GM18507 (cell line): Measurements from ENCODE around the gene KIF1B.

Experiments used
- DNase-seq: peaks from one replicate; pipeline ENCODE4 v3.0.0; 2011; ENCODE audit warnings: low read depth; ENCODE audit not compliant: insufficient read length; ENCODE audit errors: extremely low spot score
- FAIRE-seq: peaks from 2 replicates; lab custom pipeline; 2011; peaks lifted over from hg19 to GRCh38; lab: Jason Lieb, UNC

The KIF1B gene, protein sequence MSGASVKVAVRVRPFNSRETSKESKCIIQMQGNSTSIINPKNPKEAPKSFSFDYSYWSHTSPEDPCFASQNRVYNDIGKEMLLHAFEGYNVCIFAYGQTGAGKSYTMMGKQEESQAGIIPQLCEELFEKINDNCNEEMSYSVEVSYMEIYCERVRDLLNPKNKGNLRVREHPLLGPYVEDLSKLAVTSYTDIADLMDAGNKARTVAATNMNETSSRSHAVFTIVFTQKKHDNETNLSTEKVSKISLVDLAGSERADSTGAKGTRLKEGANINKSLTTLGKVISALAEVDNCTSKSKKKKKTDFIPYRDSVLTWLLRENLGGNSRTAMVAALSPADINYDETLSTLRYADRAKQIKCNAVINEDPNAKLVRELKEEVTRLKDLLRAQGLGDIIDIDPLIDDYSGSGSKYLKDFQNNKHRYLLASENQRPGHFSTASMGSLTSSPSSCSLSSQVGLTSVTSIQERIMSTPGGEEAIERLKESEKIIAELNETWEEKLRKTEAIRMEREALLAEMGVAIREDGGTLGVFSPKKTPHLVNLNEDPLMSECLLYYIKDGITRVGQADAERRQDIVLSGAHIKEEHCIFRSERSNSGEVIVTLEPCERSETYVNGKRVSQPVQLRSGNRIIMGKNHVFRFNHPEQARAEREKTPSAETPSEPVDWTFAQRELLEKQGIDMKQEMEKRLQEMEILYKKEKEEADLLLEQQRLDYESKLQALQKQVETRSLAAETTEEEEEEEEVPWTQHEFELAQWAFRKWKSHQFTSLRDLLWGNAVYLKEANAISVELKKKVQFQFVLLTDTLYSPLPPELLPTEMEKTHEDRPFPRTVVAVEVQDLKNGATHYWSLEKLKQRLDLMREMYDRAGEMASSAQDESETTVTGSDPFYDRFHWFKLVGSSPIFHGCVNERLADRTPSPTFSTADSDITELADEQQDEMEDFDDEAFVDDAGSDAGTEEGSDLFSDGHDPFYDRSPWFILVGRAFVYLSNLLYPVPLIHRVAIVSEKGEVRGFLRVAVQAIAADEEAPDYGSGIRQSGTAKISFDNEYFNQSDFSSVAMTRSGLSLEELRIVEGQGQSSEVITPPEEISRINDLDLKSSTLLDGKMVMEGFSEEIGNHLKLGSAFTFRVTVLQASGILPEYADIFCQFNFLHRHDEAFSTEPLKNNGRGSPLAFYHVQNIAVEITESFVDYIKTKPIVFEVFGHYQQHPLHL (N-terminal part only)

DNA sequence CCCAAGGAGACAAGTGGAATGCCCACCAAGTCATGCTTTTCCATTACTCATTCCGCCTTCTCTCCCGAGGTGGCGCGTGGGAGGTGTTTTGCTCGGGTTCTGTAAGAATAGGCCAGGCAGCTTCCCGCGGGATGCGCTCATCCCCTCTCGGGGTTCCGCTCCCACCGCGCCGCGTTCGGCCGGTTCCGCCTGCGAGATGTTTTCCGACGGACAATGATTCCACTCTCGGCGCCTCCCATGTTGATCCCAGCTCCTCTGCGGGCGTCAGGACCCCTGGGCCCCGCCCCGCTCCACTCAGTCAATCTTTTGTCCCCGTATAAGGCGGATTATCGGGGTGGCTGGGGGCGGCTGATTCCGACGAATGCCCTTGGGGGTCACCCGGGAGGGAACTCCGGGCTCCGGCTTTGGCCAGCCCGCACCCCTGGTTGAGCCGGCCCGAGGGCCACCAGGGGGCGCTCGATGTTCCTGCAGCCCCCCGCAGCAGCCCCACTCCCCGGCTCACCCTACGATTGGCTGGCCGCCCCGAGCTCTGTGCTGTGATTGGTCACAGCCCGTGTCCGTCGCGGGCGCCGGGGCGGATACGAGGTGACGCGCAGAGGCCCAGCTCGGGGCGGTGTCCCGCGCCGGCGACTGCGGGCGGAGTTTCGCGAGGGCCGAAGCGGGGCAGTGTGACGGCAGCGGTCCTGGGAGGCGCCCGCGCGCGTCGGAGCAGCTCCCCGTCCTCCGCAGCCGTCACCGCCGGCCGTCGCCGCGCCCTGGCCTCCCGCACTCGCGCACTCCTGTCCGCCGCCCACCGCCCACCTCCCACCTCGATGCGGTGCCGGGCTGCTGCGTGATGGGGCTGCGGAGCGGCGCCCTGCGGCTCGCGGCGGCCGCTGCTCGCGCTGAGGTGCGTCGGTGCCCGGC, at the start of gene KIF1B:
TSS of gene KIF1B (plus strand) at position 666 of the 906 bp plus-strand sequence. CDS start 21,759 bp downstream, outside the sequence.
- peak; percentile 100 for DNase-seq
- FAIRE-seq: peak; percentile 87

DNA sequence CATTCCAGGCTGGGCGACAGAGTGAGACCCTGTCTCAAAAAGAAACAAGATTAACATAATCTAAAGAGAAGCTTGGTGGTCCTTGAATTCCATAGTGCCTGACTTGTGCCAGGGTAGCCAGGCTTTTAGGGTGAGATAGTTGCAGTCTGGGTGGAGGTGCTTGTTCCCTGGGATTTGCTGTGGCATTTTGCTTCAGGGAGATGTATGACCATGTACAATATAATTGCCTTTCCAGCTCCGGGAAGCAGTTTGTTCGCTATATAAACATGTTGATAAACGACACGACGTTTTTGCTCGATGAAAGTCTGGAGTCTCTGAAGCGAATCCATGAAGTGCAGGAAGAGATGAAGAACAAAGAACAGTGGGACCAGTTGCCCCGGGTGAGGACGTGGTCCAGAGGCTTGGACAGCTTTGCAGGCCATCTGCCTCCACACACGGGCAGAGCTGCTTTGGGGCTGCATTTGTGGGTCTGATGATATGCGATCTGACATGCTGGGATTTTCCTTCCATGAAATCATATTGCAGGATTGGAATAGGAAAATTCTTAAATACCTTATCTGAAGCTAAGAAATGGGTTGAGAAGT, 49.4 kb upstream of the KIF1B start:
- DNase-seq (no peak), FAIRE-seq (no peak)

DNA sequence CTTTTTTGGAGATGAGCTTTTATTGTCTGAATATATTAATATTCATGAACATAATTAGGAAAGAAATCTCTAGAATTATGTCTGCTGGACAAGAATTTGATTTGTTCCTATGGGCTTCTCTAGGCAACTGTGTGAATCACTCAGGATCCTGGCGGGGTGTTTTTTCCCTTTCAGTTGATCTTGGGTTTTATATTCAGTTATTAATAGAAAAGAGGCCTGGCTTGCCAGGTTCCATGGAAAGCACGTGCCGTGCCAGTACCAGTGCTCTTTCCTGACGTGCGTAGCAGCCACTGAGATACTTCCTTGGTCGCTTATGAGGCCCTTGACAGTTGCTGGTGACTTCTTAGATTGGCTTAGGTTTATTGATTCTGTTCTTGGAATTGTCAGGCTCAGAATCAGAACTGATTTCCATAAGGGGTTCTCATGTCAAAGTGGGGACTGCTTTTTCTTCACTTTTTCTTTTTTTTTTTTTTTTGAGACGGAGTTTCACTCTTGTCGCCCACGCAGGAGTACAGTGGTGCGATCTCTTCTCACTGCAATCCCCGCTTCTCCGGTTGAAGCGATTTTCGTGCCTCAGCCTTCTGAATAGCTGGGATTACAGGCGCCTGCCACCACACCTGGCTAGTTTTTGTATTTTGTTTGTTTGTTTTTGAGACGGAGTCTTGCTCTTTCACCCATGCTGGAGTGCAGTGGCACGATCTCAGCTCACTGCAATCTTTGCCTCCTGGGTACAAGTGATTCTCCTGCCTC, 48.7 kb upstream of the KIF1B start:
- no peak for FAIRE-seq
- no peak for DNase-seq

DNA sequence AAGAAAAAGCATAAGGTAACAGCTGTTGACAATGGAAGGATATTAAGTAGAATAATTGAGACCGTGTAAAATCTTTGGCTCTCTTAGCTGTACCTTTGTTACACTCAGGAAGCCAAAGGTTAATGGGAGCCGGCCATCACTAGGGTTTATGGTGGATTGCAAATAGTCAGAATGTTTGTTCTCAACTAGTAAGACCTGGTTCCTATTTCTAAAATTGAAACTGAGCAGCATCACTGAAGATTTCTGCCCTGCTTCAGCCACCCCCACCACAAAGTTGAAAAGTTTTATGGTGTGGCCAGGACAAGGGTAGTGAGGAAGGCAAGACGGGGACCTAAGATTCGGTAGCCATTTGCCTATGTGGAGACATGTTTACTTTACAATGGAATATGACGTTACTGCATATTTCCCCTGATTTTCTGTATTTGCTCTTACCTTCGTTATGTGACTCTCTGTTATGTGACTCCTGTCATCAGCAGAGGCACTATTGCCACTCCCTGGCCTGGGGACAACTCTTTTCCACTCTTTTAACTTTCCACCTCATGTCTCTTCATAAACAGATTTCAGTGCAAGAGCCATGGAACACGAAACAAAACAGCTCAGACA, 41.4 kb upstream of the KIF1B start:
- FAIRE-seq: peak; percentile 26
- no peak for DNase-seq

DNA sequence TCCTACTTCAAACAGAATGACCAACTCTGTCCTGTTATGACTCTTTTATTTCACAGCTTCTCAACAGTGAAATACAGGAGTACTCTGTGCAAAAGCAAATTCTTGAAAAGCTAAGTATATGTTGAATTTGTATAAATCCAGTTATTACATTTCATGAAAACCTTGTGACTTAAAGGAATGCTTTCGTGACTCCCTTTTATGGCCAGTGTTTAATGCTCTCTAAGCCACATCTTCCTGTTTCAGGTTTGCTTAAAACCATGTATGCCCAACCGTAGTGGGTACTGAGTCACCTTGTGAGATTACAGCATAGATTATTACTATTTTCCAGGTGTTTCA, 40.2 kb upstream of the KIF1B start:
- DNase-seq (no peak), FAIRE-seq (peak; percentile 84)

DNA sequence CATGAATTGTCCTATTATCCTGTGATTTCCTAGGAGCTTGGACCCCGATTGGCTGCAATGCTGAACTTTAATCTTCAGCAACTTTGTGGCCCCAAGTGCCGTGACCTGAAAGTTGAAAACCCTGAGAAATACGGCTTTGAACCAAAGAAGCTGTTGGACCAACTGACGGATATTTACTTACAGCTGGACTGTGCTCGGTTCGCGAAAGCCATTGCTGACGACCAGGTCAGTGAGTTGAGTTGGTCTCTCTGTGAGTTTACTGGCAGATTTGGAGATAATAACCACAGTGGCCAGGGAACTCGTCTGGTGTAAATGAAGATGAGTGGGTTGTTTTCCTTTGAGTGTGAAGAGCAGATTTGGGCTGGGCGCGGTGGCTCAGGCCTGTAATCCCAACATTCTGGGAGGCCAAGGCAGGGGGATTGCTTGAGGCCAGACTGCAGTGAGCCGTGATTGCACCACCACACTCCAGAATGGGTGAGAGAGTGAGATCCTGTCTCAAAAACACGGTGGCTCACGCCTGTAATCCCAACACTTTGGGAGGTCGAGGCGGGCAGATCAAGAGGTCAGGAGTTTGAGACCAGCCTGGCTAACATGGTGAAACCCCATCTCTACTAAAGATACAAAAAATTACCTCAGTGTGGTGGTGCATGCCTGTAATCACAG, 39.1 kb upstream of the KIF1B start:
- FAIRE-seq (no peak), DNase-seq (no peak)

DNA sequence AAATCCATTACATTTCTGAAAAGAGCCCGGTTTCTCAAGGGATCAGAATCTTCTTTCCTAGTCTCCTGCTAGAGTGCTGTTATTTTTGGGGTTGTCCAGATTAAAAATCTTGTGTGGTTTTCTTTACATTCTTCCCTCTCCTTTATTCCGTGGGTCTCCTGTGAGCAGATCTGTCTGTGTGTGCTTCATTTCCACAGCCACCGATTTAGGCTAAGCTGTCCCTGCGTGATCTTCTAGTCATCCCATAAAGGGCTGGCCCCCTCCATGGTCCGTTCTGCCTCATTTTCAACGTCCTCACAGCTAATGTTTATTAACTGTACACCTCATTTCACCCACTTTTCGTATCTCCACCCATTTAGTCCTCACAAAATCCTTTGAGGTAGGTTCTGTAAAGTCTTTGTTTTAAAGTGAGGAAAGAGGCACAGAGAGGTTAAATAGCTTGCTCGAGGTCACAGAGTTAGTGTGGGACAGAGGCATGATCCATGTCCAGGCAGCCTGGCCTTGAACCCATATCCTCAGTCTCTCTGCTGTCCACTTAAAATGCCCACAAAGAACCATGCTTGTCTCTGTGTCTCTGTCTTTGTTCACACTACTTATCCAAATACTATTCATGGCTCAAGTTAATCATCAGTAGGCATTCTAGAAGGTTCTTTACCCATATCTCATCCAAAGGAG, 38.2 kb upstream of the KIF1B start:
- FAIRE-seq (no peak), DNase-seq (no peak)

DNA sequence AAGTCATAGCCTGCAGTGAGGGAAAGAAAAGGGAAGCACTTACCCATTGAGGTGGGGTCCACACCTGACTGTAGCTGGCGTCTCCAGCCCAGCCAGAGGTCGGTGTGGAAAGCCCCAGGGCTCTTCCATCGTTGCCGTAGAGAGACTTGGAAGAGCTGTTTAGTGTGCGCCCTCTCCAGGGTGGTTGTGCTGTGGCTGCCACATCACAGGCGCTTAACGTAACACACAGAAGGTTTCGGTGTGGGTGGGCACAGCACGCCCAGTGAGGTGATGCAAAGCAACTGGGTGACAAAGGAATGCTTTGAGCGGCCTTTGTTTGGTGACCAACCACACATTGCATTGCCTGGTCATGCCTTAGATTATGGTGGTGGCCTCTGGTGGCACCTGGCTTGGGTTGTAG, 36.8 kb upstream of the KIF1B start:
- no peak for FAIRE-seq

DNA sequence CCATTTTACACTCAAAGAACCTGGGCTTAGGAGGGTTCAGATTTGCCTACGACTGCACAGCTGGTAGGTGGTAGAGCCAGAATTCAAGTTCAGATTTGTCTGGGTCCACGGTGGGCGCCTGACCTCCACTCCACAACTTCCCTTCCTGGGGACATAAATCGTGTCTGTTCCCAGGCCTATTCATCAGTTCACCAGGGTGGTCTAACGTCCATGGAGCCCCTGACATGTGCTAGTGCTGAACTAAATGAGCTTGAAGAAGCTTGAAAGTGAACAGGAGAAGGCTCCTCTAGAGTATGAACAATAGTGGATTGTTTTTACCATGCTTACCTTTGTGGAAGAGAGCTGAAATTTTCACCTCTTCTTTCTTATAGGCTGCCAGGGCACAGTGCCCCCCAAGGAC, 32.5 kb upstream of the KIF1B start:
- DNase-seq (no peak), FAIRE-seq (no peak)

More for the DNA sequence above, 36.8 kb upstream of the KIF1B start:
- no peak for DNase-seq

DNA sequence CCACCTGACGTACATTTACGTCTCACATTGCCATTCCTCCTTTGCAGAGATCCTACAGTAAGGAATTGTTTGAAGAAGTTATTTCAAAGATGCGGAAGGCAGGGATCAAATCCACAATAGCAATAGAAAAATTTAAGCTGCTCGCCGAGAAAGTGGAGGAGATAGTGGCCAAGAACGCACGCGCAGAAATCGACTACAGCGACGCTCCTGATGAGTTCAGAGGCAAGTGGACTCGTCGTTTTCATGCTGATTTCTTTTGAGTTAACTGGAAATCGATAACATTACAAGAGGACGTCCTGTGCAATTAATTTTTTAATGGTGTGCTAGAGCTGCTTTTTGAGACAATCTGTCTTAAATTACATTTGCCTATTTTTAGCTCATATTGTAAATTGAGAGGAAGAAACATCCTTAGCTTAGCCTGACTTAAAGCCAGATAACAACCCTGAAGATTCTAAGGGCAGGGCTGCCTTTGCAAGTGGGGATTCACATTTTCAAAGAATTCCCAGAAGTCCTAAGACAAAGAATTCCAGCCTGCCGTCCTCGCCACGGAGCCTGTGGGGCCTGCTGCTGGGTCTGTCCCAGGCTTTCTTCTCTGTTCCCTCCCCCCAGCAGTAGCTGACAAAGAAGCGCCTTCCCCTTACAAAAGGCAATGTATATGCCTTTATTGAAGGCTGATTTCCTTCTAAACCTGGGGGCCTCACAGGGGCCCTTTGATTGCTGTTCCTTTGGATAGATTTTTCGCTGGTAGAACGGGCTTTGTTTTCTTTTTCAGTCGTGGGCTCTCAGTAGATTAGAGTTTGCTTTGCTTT, 31.6 kb upstream of the KIF1B start:
- DNase-seq: no peak
- no peak for FAIRE-seq

DNA sequence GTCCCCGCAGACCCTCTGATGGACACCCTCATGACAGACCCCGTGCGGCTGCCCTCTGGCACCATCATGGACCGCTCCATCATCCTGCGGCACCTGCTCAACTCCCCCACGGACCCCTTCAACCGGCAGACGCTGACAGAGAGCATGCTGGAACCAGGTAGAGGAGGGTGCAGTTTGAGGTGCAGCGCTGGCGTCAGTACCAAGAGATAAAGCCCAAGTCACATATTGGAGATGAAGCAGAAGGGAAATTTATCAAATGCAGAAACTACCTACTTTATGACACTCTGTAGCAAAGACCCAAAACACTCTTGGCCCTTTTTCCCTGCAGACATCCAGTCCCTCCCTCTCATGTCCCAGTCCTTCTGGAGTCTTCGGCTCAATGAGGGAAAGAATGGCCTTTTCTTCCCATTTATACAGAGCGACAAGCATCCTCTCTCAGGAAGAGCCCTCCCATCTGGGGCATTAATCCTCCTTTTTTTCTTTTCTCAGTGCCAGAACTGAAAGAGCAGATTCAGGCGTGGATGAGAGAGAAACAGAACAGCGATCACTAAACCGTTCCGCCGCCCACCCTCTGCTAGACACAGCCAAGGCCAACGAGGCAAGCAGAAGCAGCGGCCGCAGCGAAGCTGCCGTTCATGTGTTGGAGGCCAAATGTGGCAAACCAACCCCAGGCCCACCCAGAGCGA, 30.8 kb upstream of the KIF1B start:
- FAIRE-seq: no peak
- no peak for DNase-seq

DNA sequence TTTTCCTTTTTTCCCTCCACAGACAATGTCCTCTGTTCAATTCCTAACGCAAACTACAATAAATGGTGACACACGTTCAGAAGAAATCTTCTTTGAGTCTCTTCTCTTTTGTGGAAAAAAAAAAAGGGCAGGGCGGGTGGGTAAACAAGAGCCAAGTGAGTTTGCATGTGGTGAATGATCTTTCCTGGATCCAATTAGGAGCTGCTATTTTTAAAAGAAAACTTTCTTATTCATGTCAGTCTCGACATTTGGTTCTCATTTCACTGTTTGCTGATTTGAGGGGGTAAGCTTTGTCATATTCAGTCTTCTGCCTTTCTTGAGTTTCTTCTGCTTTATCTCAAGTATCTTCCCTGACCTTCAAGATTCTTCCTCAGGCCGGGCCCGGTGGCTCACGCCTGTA, 29.2 kb upstream of the KIF1B start:
- DNase-seq (no peak), FAIRE-seq (no peak)

DNA sequence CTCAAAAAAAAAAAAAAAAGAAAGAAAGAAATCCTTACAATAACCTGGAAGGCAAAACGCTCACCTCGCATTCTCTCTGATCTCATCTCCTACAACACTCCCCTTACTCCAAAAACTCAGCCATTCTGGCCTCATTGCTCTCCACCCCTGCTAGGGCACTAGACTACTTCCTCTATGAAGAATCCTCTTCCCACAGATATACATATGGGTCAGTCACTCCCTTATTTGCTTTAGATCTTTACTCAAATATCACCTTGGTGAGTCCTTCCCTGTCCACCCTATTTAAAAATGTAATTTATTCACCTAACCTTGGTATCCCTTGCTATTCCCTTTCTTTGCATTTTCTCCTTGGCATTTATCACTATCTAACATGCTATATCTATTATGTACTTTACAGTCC, 24.6 kb upstream of the KIF1B start:
- no peak for FAIRE-seq
- no peak for DNase-seq

DNA sequence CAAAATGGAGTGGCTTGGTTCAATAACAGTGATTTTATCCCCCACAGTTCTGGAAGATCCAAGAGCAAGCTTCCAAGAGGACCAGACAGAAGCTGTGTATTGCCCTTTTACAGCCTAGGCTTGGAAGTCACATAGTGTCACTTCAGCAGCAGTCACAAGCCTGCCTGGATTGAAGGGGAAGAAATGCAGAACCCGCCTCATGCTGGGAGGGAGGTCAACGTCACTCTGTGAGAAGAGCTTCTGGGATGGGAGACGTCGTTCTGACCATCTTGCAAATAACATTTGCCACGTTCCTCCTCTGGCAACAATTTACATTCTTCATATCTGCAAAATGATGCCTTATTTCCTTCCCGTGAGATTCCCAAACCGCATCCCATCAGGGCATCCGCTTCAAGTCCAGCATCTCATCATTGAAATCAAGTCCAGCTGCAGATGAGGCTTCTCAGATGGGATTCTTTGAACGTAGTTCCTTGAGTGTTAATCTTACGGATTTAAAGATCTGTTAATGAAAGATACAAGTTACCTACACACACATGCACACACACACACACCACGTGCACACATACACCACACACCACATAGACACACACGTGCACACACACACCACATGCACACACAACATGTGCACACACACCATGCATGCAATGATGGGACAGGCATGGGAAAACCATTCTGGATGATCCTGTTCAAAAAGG, 23.9 kb upstream of the KIF1B start:
- no peak for DNase-seq
- FAIRE-seq: no peak

DNA sequence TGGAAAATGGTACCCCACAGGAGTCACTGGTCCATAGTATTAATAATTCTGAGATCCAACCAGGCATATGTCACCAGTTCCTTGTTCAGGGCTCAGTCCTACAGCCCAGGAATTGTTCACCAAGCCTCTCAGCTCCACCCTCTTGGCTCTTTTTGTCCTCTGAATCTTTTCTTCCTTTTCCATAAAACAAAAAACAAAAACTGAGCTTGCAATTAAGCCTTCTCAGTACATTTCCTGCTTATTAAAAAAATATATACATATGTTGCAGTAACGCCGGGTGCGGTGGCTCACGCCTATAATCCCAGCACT, 23.4 kb upstream of the KIF1B start:
- no peak for FAIRE-seq

More for the DNA sequence above, 23.4 kb upstream of the KIF1B start:
- DNase-seq: no peak
